ENCODE results near the gene COL1A2. TPM values are rescaled to one million over a fixed set of nuclear protein-coding genes. Genes with fewer than 3 reads are reported as not detected.

Gene COL1A2
- total and polyA plus RNA-seq, 2 donors from 2014 or later = 51.4 to 149 TPM

- DNase-seq (no peak), FAIRE-seq (no peak)
- Histone ChIP-seq H3K9ac (ENCODE audit: low read length in 3 of 3) (no peak overlapping the region), H3K4me3 (ENCODE audit: low read length in 3 of 3) (no peak overlapping the region), H3K9me3 (ENCODE audit: control insufficient read depth in 2 of 3, insufficient read depth in 1 of 3, low read length in 3 of 3) (no peaks in the 10 kb centered on the region), H3K27ac (ENCODE audit: low read depth in 2 of 2, low read length in 2 of 2) (no peak overlapping the region), H3K4me1 (ENCODE audit: control insufficient read depth in 2 of 3, insufficient read depth in 2 of 3, low read depth in 1 of 3, low read length in 3 of 3) (no peaks in the 10 kb centered on the region), H3K27me3 (ENCODE audit: control insufficient read depth, insufficient read depth, low read length) (no peaks in the 10 kb centered on the region), H3K36me3 (ENCODE audit: control insufficient read depth in 2 of 3, insufficient read depth in 3 of 3, low read length in 3 of 3) (no peaks in the 10 kb centered on the region)
- intact Hi-C loops (cut with DNase I) = no loop called here
- TF ChIP-seq CTCF (IDR thresholded peaks at IDR 0.05; ENCODE audit: borderline replicate concordance, extremely low read depth, insufficient read depth) = no peak
Measured at GRCh38 chr7:94478648-94479214, 84.0 kb downstream of the COL1A2 start.

Other genes with a start within 250 kb of the COL1A2 start
- 22.8 TPM for gene CASD1, start 114.9 kb downstream of the COL1A2 start, total RNA-seq
- 10.8 TPM for gene CASD1, start 114.9 kb downstream of the COL1A2 start, polyA plus RNA-seq (ENCODE audit: insufficient read depth, low read depth, low replicate concordance)

Measured in kidney (tissue), 14 donors.